GM19240 (cell line): ENCODE results near the gene SPATA9.

Experiments used
- DNase-seq: peaks from one replicate; pipeline ENCODE4 v3.0.0; 2011; ENCODE audit warnings: low spot score; ENCODE audit not compliant: insufficient read length

SPATA9 gene

DNA sequence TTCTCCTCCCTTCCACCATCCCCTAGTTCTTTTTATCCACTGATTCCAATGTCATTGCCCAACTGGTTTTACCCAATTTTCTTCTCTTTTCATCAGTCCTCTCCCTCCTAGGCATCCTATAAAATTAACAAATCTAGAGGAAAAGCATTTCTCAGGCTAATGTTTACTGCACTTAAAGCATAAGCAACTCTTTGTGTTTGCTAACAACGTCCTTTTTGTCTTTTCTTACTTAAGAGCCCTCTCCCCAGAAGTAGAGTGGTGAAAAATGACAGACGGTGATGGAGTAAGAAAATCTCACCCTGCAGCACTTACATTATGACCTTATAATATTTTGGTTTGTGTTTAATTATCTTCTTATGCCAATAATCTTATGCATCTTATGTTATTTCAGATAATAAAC, 1.6 kb upstream of the SPATA9 start:
- no peak for DNase-seq

DNA sequence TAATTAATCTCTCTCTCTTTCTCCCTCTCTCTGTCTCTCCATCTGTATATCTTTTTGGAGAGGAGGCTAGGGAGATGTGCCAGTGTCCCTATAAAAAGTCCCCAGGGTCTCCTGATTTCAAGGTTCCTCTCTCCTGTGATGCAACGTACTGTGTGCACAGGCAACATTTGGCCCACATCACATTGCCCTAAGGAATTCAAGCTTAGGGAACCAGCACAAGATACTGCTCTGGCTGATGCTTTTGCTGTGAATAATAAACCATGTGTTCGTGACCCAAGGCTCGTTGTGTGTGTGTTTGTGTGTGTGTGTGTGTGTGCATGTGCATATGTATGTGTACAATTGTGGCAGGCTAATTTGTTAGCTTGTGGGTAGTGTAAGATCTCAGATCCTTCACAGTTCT, 9.7 kb downstream of the SPATA9 start:
- no peak for DNase-seq

DNA sequence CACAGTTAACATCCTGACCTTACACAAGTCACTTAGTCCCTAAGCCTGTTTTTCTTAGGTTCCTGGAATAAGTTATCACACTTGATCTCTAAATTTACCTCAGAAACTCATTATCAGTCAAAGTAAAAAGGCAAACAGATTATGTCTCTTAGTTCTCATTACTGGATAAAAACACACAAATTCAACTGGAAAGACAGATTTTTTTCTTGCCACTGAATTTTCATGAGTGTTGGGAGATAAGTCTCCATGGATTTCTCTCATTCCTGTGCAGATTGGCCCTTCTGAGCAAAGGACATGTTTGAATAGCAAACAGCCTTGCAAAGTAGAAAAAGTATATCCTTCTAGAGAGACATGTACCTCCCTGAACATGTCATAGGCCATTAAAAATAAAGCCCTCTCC, 10.2 kb downstream of the SPATA9 start:
- DNase-seq = no peak

DNA sequence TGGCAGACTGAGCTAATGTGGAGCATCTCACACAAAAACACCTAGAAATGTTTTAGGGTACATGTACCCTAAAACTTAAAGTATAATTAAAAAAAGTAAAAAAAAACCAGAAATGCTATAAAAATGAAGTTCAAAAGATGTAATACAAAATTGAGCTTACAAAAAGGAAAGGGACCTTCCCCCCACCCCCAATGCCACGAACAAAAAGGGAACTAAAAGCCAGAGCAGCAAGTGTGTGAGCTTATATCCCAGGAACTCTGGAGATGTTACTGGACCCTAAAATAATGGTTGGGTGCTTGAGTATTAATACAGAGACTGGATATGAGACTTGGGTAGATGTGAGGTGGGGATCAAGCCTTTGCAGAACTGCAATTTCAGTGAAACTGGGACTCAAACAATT, 11.0 kb downstream of the SPATA9 start:
- no peak for DNase-seq

DNA sequence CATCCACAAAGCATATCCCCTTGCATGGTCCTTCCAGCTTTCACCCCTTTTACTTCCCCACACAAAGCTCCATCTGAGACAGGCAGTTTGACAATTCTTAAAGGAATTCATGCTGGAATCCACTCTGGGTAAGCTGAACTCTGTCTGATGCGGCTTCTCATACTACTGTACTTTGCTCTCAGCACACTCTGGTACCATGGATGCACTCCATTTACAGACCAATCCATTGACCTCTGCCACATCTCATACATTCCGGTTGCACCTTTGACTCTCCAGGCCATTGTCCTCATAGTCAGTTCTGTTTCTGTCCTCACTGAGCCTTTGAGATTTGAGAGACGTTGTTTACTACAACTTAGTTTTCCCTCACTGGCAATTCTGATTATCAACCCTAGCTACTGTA, 12.2 kb downstream of the SPATA9 start:
- DNase-seq = no peak

DNA sequence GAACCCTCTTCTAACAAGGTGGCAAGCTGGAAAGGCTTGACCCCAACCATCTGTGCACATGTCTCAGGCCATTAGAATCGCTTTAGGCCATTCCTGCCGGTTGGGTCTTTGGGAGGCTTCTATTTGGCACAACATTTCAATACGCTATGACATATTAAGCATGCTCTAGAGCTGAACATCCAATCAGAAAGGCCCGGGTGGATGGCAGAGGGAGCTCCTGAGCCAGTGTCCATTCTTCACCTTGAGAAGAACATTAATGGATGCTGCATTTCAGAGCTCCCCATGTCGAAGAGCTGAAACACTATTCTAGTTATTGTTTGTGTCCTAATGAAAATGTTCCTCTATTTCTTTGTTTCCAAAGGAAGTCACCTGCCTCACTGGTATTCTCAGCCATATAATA, 12.8 kb downstream of the SPATA9 start:
- no peak for DNase-seq

DNA sequence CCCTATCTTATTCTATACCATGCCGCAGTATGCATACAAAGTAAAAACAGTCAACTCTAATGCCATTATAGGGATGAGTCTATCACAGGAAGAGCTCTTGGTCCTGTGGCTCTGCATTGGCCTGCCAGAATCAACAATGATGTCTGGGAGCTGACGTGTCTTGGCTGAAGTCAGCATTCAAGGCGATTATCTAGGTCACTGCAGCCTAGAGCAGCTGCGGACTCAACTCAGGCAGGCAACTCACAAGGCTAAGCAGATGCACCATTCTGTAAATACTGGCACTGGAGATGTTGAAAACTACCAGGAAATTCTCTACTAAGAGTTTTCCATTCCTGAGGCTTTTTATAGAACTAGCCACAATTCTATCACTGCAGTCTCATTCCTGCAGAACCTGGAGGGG, 13.3 kb downstream of the SPATA9 start:
- no peak for DNase-seq

DNA sequence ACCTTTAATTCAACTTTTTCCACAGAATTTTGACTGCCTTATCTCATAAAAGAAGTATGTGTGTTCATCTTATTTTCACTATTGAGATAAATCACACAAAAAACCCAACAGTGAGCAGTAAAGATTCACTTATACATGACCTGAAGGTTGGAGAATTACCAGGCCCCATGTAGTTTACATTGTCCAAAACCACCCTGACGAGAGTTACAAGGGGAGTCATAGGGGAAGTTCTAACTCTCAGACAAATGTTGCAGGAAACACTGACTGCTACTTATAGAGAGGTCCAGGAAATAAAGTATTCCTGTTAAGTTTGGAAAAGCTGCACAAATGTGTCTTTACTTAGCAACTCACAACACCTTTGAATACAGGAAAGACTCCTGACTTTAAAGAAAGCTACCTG, 14.1 kb downstream of the SPATA9 start:
- DNase-seq = no peak

DNA sequence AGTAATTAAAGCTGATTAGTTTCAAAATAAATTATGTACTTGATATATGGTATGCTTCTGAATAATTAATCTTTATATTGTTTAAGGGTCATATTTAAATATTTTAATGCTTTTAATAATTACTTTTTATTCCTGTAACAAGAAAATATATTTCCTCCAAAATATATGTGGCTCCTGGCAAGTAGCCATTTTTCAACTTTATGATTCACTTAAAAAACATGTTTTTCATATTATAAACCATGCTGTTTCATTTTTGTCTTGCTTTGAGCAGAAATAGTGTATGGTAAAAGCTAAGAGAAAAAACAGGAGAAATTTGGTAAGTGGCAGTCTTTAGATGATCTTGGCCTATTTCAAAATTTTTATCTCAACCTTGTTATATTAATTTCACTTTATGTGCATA, 14.6 kb downstream of the SPATA9 start:
- DNase-seq = no peak

DNA sequence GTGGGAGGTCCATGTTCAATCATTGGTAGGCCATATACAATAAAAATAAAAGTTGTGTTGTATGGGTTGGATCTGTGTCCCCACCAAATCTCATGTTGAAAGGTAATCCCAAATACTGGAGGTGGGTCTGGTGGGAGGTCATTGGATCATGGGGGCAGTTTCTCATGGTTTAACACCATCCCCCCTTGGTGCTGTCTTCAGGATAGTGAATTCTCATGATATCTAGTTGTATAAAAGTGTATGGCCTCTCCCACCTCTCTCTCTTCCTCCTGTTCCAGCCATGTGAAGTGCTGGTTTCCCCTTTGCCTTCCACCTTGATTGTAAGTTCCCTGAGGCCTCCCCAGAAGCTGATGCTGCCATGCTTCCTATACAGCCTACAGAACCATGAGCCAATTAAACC, 15.1 kb downstream of the SPATA9 start:
- DNase-seq = no peak

DNA sequence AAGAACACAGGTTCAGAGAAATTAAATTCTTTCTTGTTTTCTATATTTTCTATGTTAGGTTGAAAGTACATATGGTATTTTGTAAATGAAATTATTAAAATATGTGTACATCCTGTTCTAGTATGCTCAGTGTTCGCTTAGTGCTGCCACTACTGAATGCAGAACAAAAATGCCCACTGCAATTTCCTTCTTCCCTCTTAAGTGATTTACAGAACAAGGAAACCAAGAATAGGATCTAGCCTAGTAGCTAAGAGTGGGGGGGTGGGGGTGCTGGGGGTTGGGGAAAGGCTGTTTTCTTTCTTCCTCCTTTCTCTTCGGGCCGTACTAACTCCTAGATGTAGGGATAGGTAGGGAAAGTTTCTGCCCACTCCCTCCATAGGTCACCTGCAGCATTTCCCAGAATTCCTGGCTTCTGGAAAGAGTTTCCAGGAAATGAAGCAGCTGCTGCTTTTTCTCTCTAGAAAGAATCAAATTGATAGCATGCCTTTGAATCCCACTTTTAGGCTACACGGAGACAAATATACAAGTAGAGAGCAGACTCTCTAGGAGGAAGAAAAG, 15.7 kb downstream of the SPATA9 start:
- DNase-seq = no peak

DNA sequence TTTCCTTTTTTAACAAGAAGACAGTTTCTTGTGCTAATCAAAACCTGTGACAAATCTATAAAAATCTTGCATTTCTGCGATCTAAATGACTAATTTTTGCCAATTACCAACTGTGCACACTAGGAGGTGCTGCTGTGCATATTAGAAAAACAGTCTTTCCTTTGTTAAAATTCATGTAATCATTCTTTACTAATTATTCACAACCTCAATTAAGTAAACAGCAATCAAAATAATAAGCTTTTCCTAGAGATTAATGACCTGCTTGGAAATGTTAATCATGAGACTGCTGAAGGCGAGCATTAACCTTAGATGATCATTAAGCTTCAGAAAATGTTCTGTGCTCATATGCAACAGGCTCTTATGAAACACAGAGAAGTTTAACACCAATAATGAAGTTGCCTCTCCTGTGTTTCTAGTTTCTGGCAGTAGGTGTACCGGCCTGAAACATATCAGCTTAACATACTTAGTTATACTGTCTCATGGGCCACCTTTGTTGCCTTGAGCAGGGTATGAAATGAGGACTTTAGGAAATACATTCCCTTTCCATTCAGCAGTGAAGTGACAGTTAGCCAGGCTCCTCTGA, 18.5 kb downstream of the SPATA9 start:
- no peak for DNase-seq

DNA sequence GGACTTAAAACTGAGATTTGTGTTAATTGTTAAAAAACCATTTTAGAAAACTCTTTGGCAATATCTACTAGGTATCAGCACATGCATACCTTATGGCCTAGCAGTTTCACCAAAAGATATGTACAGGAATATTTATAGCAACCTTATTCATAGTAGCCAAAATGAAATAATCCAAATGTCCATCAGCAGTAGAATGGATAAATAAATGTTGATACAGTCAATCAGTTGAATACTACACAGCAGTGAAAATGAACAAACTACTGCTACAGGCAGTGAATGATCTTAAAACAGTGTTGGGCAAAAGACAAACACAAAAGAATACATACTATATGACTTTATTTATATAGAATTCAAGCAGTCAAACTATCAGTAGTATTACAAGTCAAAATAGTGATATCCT, 19.8 kb downstream of the SPATA9 start:
- no peak for DNase-seq

DNA sequence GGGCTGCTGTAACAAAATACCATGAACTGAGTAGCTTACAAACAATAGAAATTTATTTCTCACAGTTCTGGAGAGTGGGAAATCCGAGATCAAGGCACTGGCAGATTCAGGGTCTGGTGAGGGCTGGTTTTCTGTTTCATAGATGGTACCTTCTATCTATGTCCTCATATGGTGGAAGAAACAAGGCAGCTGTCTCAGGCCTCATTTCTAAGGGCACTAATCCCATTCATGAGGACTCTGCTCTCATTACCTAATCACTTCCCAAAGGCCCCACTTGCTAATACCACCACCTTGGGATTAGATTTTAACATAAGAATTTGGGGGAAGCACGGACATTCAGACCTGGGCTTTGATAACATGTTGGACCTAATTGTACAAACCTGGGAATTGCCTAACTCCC, 22.7 kb downstream of the SPATA9 start:
- no peak for DNase-seq

DNA sequence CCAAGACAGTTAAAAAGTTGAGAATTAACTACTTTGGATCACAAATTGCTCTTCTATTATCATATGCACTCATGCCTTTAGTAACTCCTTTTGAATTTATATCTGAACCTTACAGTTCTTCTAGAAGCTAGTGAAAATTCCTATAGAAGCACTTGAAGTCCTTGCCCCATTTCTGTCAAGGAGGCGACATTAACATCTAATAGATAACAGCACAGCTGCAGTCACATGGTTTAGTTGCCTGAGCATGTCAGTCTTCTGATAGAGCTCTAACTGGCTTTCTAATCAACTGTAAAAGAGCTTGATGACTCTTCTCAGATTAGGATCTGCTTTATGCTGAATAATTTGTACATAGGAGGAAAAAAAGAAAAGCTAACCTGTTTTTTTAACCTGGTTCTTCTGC, 27.2 kb downstream of the SPATA9 start:
- DNase-seq = no peak

DNA sequence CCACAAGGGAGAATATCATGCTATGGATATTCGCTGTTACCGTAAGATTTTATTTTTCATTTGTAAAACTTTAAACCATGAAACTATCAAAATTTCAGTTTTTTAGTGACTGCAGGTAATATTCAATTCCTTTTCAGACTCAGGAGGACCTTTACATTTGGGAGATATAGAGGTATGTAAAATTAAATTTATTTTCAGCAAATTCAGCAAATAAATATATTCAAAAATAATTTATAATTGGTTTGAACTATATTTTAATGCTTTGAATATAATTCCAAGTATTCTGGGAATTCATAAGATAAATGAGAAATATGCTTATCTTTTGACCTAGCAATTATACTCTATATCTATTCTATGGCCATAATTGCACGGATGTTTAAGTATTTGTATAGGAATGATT, 28.6 kb downstream of the SPATA9 start:
- no peak for DNase-seq

DNA sequence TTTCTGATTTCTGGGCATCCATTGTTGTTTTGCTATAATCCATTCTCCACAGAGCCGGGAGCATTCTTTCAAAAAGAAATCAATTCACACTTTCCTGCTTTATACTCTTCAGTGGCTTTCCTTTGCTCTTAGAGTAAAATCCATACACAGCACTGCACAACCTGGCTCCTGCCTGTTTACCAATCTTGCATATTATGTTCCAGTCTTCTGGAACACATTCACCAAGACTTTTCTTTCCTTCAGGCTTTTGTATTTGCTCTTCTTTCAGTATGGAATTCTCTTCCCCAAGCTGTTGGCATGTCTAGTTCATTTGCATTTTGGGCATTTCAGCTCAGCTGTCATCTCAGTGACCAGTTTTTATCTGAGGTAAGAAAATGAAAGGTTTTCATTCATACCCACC, 29.9 kb downstream of the SPATA9 start:
- DNase-seq = no peak

DNA sequence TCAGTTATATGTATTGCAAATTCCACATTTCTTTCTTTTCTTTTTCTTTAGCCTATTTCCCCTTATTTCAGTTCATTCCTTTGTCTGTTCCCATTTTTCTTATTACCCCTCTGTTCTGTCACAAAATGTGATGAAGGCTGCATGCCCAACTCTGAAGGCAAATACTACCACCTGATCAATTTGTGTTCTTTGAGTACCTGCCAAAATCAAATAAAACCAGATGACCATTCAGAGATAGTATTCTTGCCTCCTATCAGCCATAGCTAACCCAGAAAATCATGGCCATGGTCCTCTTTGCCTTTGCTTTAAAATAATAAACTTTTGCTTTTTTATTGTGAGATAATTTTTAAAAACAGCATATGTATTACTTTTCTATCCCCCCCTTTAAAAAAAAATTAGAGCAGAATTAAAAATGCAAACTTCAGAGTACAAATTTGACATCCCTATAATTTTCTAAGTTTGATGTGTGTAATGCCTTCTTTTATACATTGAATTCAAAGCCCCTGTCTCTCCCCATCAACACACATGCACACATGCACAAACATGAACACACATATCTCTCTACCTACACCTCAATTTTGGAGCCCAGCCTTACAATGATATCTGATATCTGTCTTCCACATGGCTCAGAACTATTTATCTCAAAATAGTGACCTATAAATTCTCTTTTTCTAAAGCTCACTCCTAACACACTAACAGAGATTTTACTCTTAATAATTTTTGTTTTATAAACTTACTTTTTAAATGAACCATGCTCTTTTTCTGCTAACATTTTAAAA, 32.8 kb downstream of the SPATA9 start:
- DNase-seq = no peak

DNA sequence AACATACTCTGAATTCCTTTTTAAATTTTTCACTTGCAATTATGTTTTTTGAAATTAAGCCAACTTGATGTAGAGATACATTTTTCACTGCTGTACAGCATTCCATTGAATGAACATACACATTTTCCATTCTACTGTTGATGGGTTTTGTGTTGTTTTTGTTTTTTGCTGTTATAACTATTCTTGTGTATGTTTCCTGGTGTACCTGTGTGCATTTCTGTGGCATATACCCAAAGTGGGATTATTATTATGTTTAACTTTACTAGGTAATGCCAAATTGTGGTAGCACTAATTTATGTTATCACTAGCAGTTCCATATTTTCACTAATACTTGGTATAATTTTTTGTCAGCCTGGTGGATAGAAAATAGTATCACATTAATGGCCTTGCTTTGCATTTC, 33.5 kb downstream of the SPATA9 start:
- no peak for DNase-seq

DNA sequence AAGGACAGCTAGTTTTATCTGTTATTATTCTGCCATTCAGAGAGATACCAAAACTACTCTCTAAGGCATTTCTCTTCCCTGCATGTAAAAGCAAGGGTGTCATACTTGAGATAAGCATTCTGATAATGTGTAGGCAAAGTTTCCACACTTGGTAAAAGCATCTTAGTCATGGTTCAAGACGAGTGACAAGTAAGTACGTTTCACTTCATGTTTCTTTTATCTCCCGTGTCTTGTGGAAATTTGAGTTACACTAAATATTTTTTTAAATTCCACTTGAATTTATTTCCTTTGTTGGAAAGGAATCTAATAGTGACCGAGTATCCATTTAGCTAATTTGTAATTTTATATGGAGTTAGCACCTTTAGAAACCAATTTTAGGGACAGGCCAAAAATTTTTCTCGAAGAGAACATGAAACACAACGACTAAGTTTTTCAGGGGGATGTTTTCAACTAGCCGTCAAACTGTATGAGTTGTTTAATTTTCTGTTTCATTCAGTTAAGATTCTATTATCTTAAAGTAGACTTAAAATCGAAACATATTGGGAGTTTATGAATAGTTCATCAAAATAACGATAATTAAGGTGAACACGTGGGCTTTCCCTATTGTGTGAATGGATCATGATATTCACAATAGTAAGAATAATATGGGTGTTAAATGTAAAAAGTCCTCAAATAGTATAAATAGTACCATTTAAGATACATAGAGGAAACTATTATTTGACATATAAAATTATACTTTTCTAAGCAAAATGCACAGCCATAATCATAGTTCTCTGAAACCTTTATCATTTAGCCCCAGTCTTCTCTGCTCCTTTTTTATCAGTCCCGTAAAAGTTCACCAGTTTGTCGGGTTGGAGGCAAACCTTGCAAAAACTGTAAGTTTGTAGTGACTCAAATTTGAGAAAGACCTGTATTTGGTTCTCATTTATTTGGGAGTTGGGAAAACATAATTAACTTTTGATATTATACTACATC, 34.6 kb downstream of the SPATA9 start:
- no peak for DNase-seq

DNA sequence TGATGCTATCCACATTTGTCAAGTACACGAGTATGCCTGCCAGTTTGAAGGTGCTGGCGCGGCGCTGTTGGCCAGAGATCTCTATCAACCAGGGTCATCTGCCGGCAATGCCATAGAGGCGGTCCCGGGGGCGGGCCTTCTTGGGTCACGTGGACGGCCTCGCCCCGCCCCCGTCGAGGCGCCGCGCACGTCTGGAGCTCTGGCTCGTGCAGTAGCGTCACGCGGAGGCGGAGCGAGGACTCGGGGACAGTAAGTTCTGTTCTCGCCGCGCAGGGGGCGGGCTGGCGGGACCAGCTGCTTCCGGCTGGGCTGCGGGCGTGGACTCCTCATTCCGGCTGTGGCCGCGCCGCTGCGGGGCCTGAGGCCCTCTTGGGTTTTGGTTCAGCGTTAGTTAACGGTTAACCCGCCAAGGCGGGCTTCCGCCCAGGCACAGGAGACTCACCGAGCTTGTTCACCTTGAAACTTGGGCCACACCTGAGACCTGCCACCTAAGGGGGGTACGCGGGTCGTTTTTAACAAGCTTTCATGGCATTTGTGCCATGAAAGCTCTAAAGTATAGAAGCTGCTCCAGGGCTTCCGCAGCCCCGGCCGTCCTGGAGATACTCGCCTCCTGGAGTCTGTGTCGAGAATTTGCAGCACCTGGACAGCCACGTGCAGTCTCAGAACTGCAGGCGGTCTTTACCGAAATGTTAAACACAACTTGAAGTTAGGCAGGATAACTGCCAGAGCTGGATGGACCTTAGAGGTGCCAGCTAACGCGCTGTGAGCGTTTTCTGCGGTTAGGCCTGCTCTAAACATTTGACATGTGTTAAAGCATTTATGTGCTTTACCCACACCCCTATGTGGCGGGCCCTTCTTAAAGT, 36.0 kb downstream of the SPATA9 start, which contains the start of gene RFESD:
Gene RFESD, plus strand, starts transcription at position 209 of the 863 bp plus-strand sequence. CDS start 5,495 bp downstream, outside the sequence.
- DNase-seq = peak; percentile 62
